Measurements from ENCODE around the gene C11orf58.

C11orf58 gene

GRCh38 chr11:16797776-16798175 is 59.3 kb downstream of the C11orf58 start:
- Histone ChIP-seq H3K4me1 (ENCODE audit: control insufficient read depth, low read length) (no peaks in the 10 kb centered on the region), H3K4me2 (ENCODE audit: low read length) (no peak overlapping the region), H3K27ac (ENCODE audit: low read depth, low read length) (no peak overlapping the region), H3K79me2 (ENCODE audit: control insufficient read depth, low read length) (no peaks in the 10 kb centered on the region), H4K20me1 (ENCODE audit: control insufficient read depth, insufficient read depth, low read depth, low read length) (no peaks in the 10 kb centered on the region), H3K9me3 (ENCODE audit: control insufficient read depth, insufficient read depth, low read length) (no peaks in the 10 kb centered on the region), H3K36me3 (ENCODE audit: control insufficient read depth, low read length) (no peaks in the 10 kb centered on the region), H3K27me3 (ENCODE audit: control insufficient read depth, low read length) (no peaks in the 10 kb centered on the region), H3K9me2 (replicated peaks; ENCODE audit: control insufficient read depth, low read length) (no peaks in the 10 kb centered on the region), H3K4me3 (ENCODE audit: low read length) (no peak overlapping the region), H3F3A (ENCODE audit: control insufficient read depth, insufficient read depth) (no peaks in the 10 kb centered on the region)
- TF ChIP-seq CTCF (IDR thresholded peaks at IDR 0.05; ENCODE audit: low read depth, low read length, poor library complexity, severe bottlenecking) (no peak), EZH2phosphoT487 (IDR thresholded peaks at IDR 0.05; ENCODE audit: borderline replicate concordance, low read length) (no peak)

- H3F3A ChIP-seq (ENCODE audit: control insufficient read depth, insufficient read depth) = no peaks in the 10 kb centered on the region
- H3K4me3 ChIP-seq (ENCODE audit: low read length) = no peak overlapping the region
- H3K79me2 ChIP-seq (ENCODE audit: control insufficient read depth, low read length) = no peaks in the 10 kb centered on the region
- H3K4me2 ChIP-seq (ENCODE audit: low read length) = no peak overlapping the region
- H3K27me3 ChIP-seq (ENCODE audit: control insufficient read depth, low read length) = no peaks in the 10 kb centered on the region; the same call in 1 of the 2 replicates
- no peaks in the 10 kb centered on the region for H3K9me2 ChIP-seq (replicated peaks; ENCODE audit: control insufficient read depth, low read length)
- H3K9me3 ChIP-seq (ENCODE audit: control insufficient read depth, insufficient read depth, low read length) = no peaks in the 10 kb centered on the region
- no peak for TF ChIP-seq EZH2phosphoT487 (IDR thresholded peaks at IDR 0.05; ENCODE audit: borderline replicate concordance, low read length)
- TF ChIP-seq CTCF (IDR thresholded peaks at IDR 0.05; ENCODE audit: low read depth, low read length, poor library complexity, severe bottlenecking) = no peak
- no peaks in the 10 kb centered on the region for H3K36me3 ChIP-seq (ENCODE audit: control insufficient read depth, low read length)
- H3K27ac ChIP-seq (ENCODE audit: low read depth, low read length) = no peak overlapping the region
- no peaks in the 10 kb centered on the region for H3K4me1 ChIP-seq (ENCODE audit: control insufficient read depth, low read length)
- no peaks in the 10 kb centered on the region for H4K20me1 ChIP-seq (ENCODE audit: control insufficient read depth, insufficient read depth, low read depth, low read length)
Measured at GRCh38 chr11:16799221-16799620, 60.8 kb downstream of the C11orf58 start.

GRCh38 chr11:16799890-16800289 is 61.4 kb downstream of the C11orf58 start:
- Histone ChIP-seq H3K27ac (ENCODE audit: low read depth, low read length) (no peak overlapping the region), H3K36me3 (ENCODE audit: control insufficient read depth, low read length) (no peaks in the 10 kb centered on the region), H3K4me3 (ENCODE audit: low read length) (no peak overlapping the region), H4K20me1 (ENCODE audit: control insufficient read depth, insufficient read depth, low read depth, low read length) (no peaks in the 10 kb centered on the region), H3K27me3 (ENCODE audit: control insufficient read depth, low read length) (no peaks in the 10 kb centered on the region; the same call in 1 of the 2 replicates), H3K4me1 (ENCODE audit: control insufficient read depth, low read length) (no peaks in the 10 kb centered on the region), H3K4me2 (ENCODE audit: low read length) (no peak overlapping the region), H3K9me3 (ENCODE audit: control insufficient read depth, insufficient read depth, low read length) (no peaks in the 10 kb centered on the region), H3K79me2 (ENCODE audit: control insufficient read depth, low read length) (no peaks in the 10 kb centered on the region), H3F3A (ENCODE audit: control insufficient read depth, insufficient read depth) (no peaks in the 10 kb centered on the region), H3K9me2 (replicated peaks; ENCODE audit: control insufficient read depth, low read length) (no peaks in the 10 kb centered on the region)
- TF ChIP-seq EZH2phosphoT487 (IDR thresholded peaks at IDR 0.05; ENCODE audit: borderline replicate concordance, low read length) (no peak), CTCF (IDR thresholded peaks at IDR 0.05; ENCODE audit: low read depth, low read length, poor library complexity, severe bottlenecking) (no peak)

Data from DOHH2 (cell line).